Putamen (tissue), 1 donor: Measurements from ENCODE around the gene RAMAC.
"Not testable (repeated sequence)": the region's sequence is repeated elsewhere in the genome, so short reads cannot be mapped to it uniquely, and the experiment has no call there.

Experiments used
- DNase-seq: peaks from one replicate; pipeline ENCODE4 v3.0.0-alpha.2; 2016; ENCODE audit warnings: low spot score

Gene RAMAC

GRCh38 chr15:82985688-82986441 is at the start of gene RAMAC:
TSS of gene RAMAC (plus strand) at chr15:82986210. CDS start at chr15:82989019, 2,809 bp downstream.
- peak; percentile 94 for DNase-seq

- DNase-seq = no peak
Measured at GRCh38 chr15:82936966-82937711, 48.9 kb upstream of the RAMAC start.

- DNase-seq = no peak
Measured at GRCh38 chr15:82937712-82938058, 48.3 kb upstream of the RAMAC start.

- not testable (repeated sequence) for DNase-seq
Measured at GRCh38 chr15:82939678-82940077, 46.3 kb upstream of the RAMAC start.

GRCh38 chr15:82942691-82943090 is 43.3 kb upstream of the RAMAC start:
- DNase-seq = no peak

GRCh38 chr15:82943176-82943575 is 42.8 kb upstream of the RAMAC start:
- no peak for DNase-seq

GRCh38 chr15:82944056-82944455 is 42.0 kb upstream of the RAMAC start:
- peak; percentile 33 for DNase-seq

- no peak for DNase-seq
Measured at GRCh38 chr15:82944821-82945220, 41.2 kb upstream of the RAMAC start.

GRCh38 chr15:82945326-82945725 is 40.7 kb upstream of the RAMAC start:
- no peak for DNase-seq

GRCh38 chr15:82946155-82946701 is 39.8 kb upstream of the RAMAC start:
- no peak for DNase-seq

GRCh38 chr15:82950295-82950694 is 35.7 kb upstream of the RAMAC start:
- no peak for DNase-seq

GRCh38 chr15:82950746-82951370 is 35.2 kb upstream of the RAMAC start:
- no peak for DNase-seq

GRCh38 chr15:82951472-82952157 is 34.4 kb upstream of the RAMAC start:
- no peak for DNase-seq

GRCh38 chr15:82952158-82953081 is 33.6 kb upstream of the RAMAC start, which contains the start of gene HOMER2:
TSS of gene HOMER2 (minus strand) at chr15:82952720. CDS start at chr15:82952535, 185 bp downstream.
- DNase-seq = peak; percentile 8

- DNase-seq = no peak
Measured at GRCh38 chr15:82958638-82959037, 27.4 kb upstream of the RAMAC start.

- DNase-seq = no peak
Measured at GRCh38 chr15:82959423-82959822, 26.6 kb upstream of the RAMAC start.

GRCh38 chr15:82960766-82961165 is 25.2 kb upstream of the RAMAC start:
- DNase-seq = no peak

- no peak for DNase-seq
Measured at GRCh38 chr15:82963471-82964341, 22.3 kb upstream of the RAMAC start.

GRCh38 chr15:82964890-82965289 is 21.1 kb upstream of the RAMAC start:
- no peak for DNase-seq

GRCh38 chr15:82966671-82967071 is 19.3 kb upstream of the RAMAC start:
- no peak for DNase-seq
